Jurkat, Clone E6-1 (cell line): ENCODE results near the gene TRAIP.

Experiments used
- DNase-seq: peaks from one replicate; pipeline ENCODE4 v3.0.0-alpha.2; 2011; ENCODE audit warnings: low read depth, low spot score
- H3K4me3 ChIP-seq: 2 replicates; pipeline ENCODE4 v1.5.1; 2011; ENCODE audit warnings: mild to moderate bottlenecking, low read length, control low read depth, moderate library complexity

TRAIP gene

GRCh38 chr3:49779358-49780079 lies 76.8 kb downstream of the TRAIP start:
- no peak overlapping the region for H3K4me3 ChIP-seq
- no peak for DNase-seq
